NCI-H187 (cell line): ENCODE data around the gene MIX23.
A peak's percentile ranks its signal among the peaks of the same experiment; 100 is the strongest.

Experiments
- DNase-seq, 2 experiments: peaks; one replicate each; lab custom pipeline; 2025; lab: John Stamatoyannopoulos, UW

The MIX23 gene

DNA sequence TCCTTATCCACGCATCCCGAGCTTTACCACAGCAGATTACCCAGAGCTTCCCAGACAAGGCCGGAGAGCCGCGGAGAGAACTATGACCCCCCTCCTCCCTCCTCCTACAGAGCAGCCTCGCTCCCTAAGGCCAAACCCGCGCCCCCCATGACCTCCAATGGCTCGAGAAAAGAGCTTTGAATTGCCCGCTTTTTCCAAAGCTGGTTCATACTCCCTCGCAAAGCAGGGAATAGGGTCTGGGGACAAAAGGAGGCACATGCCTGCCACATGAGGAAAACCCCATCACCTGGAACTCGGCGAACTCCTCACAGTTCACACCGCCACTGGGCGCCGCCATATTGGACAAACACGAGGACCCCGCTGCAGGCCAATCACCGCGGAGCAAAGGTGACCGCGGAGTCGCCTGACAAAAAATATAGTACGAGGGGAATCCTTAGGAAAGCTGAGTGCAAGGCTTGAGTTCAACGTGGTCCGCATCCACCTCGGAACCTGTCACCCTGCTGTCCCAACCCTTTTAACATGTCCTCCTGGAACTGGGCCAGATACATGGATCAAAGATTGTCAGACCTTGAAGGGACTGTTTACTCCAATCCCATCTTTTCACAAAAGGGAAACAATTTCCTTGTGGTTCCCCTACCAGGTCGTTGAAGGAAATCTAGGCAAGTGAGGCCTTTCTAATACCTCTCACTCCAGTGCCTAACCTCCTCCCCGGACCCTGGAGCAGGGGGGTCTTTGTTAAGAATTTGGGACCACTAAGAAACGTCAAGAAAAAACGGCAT lies at the start of gene MIX23:
Gene MIX23 (minus strand): TSS at position 344 of the 779 bp plus-strand sequence. CDS start 7 bp downstream, at position 337.
- peak; percentile 68 to 69 for DNase-seq

DNA sequence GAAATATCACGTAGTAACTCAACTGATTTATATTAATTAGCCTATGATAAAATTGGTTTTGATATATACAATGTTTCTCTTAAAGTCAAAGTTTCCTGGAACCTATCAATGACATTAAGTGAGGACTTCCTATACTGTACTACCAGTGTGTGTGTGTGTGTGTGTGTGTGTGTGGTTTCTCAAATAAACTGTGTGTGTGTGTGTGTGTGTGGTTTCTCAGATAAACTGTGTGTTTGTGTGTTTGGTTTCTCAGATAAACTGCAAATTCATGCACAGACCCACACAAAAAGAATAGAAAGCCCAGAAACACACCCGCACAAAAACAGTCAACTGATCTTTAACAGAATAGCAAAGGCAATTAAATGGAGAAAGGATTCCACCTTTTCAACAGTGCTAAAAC lies 47.3 kb upstream of the MIX23 start:
- no peak for DNase-seq

DNA sequence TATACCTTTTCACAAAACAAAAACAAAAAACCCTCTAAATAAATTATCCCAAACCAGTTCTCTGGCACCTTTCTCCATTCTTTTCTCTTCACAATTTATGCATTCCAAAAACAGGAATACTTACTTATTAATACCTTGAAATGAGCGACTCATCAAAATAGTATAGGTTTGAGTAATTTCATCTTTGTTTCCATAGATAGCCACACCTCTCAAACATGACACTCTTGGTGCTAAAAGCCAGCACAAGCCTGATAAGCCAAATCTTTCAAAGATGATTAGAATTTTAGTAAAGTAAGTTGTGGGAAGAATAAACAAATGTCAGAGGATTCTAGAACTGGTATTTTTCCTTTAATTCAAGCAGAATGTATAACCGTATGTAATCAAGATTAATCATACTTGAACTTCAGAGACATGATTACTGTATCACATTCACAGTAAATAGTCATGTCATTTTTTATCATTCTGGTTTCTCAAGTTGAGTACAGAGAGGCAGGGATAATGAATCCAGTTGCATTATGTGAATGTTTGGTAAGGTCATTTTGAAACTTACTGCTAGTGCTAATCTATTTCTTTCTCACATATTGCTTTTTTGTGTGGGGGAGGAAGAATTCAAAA lies 44.9 kb upstream of the MIX23 start:
- no peak for DNase-seq

DNA sequence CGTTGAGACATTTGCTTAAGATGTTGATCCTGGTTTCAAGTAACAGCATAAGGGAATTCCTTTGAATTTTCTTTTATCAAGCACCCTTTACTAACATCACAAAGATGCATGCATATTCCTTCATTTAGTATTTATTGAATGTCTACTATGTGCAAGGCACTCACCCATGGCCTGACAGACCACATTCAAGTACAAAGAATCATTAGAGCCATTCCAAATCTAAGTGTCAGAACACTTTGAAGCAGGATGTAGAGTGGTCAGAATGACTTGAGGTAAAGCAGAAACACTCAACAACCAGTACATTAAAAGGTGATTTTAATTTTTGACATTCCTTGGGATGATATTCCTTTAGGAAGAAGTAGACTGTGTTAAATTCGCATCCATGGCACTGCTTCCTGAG lies 38.8 kb upstream of the MIX23 start:
- no peak for DNase-seq

DNA sequence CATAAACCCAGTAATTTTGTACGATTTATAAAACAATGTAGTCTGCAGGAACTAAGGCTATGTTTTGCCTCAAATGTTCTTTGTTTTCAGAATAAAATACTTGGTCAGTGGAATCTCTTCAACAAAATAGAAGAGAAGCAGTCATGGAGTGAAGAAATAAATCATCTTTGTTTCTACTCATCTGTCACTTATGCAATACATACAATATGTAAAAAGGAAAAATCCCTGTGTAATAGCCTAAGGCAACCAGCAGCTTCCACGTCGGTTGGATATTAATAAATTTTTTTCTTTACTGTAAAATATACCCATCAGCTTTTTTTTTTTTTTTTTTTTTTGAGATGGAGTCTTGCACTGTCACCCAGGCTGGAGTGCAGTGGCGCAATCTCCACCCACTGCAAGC lies 38.1 kb upstream of the MIX23 start:
- no peak for DNase-seq

DNA sequence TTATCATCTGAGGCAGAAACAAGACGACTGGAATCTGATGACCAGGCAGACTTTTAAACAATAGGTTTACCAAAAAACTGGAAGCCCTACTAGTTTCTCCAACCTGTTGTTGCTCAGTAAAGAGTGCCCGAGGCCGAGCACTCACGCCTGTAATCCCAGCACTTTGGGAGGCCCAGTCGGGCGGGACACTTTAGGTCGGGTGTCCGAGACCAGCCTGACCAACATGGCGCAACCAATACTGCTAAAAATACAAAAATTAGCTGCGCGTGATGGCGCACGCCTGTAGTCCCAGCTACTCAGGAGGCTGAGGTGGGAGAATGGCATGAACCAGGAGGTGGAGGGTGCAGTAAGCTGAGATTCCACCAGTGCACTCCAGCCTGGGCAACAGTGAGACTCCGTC lies 33.9 kb upstream of the MIX23 start:
- no peak for DNase-seq

DNA sequence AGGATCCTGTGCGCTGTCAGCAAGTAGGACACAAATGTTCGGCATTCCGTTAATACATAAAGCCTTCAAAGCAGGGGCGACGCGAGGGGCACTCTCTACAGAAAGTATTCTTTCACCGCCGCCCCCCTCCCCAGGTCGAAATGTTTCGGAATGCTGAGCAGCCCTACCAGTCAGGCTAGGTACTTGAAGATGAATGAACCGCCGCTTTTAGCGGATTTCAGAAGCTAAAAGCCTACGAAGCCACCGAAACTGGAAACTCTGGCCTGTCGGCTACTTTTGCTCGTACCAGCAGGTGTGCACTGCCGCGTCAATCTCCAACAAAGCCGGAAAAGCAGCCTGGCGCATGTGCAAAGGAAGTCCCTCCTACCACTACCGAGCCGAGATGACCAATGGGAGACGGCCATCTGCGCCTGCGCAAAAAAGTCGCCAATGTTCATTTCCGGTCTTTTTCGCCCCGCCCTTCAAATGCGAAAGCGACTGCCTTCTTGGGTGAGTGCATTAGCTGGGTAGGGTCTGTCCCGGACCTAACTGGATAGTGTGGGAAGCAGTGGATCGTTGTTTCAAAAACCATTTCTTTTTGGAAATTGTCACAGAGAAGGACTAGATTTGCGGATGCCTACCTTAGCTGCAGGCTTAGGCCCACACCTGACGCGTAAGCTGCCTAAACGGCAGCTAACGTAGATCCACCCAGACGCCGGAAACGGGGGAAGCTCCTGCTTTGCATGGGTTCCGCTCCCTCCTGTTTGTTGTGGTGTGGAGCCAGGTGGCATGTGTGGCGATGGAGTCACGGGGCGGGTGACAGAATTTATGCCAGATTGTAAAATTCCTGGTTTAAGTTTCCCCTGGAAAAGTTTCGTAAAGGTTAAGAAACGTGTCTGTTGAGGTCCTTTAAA lies 33.0 kb upstream of the MIX23 start, which contains the start of gene WDR5B:
Gene WDR5B (minus strand): TSS at position 301 of the 893 bp plus-strand sequence. CDS start 534 bp downstream, outside the sequence.
- DNase-seq: no peak

DNA sequence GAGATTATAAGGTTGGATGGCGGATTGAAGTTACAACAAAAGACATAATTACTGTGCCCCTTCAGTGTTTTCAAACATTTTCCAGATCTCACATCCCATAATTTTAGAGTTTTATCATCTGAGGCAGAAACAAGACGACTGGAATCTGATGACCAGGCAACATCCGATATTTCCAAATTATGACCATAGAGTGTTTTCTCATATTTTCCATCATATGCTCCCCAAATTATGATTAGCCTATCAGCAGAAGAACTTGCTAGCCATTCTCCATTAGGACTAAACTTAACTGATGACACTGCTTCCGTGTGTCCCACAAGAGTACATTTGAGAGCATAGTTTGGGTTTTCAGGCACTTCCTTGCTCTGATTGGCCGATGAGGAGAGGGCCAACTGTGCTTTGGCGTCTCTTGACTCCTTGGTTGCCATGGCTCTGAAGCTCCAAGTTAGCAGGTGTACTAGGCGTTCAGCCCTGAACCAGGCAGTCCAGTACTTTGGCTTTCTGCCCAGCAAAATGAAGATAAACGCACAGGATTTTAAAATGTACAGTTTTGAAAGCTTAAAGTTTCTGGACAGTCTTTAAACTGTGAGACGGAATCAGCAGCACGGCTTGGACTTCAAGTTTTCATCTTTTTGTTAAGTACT lies 32.2 kb upstream of the MIX23 start:
- no peak for DNase-seq

DNA sequence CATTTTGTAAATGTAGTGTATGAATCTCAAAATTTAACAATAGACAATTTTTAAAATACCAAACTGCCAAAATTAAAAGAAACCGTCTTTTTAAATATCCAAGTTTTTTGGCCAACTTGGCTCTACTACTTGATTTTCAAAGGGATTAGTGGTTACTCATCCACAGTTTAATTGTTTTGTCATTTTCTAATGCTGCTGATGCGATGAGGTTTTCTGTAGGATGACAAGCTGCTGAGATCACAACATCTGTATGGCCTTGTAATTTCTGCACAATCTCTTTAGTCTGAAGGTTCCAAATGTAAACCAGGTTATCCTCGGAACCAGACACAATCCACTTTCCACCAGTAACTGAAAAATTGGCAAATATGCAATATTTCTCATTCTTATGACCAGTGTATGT lies 31.4 kb upstream of the MIX23 start:
- DNase-seq: no peak

DNA sequence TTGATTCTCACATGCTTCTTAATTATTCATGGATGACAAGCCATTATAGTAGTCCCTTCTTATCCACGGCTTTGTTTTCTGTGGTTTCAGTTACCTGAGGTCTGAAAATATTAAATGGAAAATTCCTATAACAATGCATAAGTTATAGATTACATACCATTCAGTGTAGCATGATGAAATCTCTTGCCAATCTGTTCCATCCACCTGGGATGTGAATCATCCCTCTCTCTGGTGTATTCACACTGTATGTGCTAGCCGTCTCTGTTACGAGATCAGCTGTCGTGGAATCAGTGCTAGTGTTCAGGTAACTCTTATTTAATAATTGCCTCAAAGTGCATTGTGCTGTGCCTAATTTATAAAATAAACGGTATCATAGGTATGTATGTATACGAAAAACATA lies 27.6 kb upstream of the MIX23 start:
- DNase-seq: no peak

DNA sequence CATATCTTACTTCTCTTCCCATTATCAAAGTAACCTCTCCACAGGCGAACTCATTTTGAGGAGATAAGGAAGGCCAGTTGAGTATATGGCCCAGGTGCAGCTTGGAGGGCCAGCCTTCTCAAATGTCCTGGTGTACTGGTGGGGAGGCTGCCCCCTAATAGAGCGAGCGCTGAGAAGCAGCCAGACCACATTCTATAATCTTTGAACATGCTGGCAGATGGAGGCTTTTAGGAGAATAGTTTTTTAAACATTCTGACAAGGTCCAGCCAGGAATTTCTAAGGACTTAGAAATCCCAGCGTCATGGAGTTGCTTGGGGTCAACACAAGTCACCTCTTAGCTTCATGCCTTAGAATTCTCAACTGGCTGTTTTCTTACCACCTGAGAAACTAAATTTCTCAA lies 27.1 kb upstream of the MIX23 start:
- no peak for DNase-seq

DNA sequence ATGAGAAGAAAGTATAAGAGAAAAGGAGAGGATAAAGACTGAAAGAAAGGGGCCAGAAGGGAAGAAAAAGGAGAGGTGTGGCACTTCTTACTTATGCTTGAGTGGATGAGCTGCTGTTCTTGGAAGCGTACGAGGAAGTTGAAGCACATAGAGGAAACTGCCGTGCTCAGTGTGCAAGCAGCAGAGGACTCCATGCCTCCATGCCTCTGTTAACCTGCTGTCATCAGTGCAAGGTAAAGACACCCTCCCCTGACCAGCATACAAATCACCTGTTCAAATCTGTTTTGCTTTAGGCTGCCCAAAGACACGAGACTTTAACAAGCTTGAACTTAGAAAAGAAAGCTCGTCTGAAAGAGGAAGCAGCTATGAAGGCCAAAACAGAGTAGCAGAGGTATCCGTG lies 26.4 kb upstream of the MIX23 start:
- no peak for DNase-seq

DNA sequence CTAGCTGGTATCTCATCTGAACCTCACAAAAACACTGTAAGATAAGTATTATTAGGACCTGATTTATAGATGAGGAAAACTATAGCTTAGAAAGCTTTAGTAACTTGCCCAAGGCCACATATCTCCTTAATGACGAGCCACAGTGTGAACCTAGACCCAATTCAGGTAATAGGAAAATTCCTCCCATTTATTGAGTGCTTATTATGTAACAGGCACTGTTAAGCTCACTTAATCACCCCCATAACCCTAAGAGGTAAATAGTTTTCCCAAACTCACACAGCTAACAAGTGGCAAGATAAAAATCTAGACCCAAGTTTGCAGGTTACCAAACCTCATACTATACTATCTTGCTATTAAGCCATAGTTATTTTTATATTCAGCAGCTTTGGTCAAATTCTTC lies 24.9 kb upstream of the MIX23 start:
- DNase-seq: no peak

DNA sequence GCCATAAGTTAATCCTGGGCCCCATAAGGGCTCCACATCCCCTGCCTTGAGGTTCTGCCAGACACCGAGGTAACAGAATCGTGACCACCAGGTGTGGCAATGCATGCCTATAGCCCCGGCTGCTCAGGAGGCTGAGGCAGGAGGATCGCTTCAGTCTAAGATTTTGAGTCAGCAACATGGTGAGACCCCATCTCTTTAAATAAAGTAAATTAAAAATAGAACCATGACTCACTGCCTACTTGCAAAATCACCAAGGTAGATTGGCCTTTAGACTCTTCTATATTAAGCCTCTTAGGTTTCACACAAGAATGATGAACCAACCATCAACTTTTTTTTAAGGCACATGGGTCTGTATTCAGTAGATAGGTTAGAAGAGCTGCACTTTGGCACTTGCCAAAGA lies 23.2 kb upstream of the MIX23 start:
- DNase-seq: no peak

DNA sequence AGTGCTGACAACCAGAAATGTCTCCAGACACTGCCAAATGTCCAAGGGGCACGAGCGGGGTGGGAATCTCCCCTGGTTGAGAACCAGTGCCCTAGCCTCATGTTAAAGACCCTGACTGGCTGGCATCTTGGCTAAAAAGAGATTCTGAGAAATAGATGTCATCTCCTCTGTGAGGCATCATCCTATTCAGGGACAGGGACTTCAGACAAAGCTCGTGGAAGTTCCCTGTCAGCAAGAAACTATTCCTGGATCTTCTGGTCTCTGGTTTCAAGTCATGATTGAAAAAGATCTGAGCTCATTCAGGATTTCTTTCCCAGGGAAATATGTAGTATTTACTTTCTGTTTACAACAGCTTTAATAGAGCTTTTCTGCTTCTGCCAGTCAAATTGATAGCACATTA lies 22.0 kb upstream of the MIX23 start:
- no peak for DNase-seq

DNA sequence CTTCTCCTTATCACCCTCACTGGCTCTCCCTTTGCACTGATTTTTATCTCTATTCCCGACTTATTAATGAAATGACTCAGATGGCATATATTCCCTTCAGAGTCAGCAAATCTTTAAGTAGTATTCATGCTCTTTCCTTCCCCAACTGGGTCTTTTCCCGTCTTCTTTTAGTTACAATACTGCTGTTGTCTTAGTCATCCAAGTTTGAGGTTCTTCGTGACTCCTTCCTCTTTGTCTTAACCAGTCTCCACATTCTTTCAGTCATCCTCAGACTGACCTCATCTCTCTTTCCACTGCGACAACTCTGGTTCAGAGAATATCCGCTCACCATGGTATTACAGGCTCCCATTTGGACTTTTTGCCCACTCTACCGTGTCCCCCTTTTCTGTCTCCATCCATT lies 20.5 kb upstream of the MIX23 start:
- no peak for DNase-seq

DNA sequence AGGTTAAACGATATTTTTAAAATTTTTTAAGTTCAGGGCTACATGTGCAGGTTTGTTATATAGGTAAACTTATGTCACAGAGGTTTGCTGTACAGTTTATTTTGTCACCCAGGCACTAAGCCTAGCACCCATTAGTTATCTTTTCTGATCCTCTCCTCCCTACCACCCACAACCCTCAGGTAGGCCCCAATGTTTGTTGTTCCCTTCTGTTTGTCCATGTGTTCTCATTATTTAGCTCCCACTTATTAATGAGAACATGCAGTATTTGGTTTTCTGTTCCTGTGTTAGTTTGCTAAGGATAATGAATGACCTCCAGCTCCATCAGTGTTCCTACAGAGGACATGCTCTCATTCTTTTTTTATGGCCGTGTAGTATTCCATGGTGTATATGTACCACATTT lies 15.9 kb upstream of the MIX23 start:
- DNase-seq: no peak

DNA sequence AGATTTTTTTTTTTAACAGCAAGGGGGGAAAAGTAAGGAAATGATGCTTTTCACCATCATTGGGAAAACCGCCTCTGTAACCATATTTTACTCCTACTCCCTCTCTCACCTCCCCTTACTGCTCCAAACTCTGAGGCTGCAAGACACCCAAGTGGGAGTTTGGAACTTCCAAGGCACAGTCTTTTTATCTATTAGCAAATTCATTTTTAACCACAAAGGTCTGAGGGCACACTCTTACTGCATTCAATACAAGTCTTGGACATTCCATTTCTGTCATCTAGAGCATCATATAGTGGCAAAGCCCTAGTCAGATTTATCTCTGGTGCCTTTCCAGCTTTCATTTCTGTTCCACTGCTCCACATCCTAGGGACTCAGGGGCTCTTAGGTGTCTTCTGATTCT lies 14.2 kb upstream of the MIX23 start:
- no peak for DNase-seq

DNA sequence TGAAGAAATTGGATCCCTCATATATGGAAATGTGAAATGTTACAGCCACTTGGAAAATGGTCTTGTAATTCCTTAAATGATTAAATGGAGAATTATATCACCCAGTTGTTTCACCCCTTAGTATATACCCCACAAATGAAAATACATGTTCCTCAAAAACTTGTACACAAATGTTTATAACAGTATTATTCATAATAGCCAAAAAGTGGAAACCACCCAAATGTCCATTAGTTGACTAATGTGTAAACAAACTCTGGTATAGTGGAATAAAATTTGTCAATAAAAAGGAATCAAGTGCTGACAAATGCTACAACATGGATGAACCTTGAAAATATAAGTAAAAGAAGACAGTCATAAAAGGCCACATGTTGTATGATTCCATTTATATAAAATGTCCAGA lies 13.5 kb upstream of the MIX23 start:
- no peak for DNase-seq

DNA sequence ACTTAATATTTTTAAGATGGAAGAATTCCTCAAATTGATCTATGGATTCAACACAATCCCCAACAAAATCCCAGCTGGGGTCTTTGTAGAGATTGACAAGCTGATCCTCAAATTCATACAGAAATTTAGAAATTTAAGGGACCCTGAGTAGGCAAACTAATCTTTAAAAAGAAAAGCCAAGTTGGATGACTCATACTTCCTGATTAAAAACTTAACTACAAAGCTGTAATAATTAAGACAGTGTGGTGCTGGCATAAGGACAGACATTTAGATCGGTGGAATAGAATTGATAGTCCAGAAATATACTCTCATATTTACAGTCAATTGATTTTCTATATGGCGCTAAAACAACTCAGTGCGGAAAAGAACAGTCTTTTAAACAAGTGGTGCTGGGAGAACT lies 12.6 kb upstream of the MIX23 start:
- no peak for DNase-seq

DNA sequence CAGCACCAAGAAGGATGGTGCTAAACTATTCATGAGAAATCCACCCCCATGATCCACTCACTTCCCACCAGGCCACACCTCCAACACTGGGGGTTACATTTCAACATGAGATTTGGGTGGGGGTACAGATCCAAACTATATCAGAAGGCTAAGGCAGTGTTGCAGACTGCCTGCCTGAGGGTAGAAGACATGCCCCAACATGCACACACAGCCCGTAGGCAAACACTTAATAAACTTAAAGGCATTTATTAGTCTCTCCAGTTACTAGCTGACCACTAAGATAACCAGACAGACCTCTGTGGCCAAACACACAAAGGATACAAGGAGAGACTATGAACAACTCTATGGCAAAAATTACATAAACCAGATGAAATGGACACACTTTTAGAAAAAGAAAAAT lies 11.1 kb upstream of the MIX23 start:
- no peak for DNase-seq
